CD4-positive, alpha-beta T cell (primary cell): ENCODE data around the gene NEUROG3. TPM values are rescaled to one million over a fixed set of nuclear protein-coding genes. Genes with fewer than 3 reads are reported as not detected.

ENCODE experiments used
- ATAC-seq: fragments of 200-7000 bp; cut with Tn5 transposase; one replicate; pipeline ENCODE4 v1.10.0; 2022; ENCODE audit warnings: mild to moderate bottlenecking; ENCODE audit not compliant: poor library complexity
- CTCF ChIA-PET: fragments of 350-600 bp; sonication (Branson Sonifier 250); formaldehyde crosslinking; loops from one replicate; lab custom pipeline; 2021; ENCODE audit warnings: antibody characterized with exemption, inconsistent platforms; lab: Charles Lee
- POLR2A ChIA-PET: fragments of 350-600 bp; sonication (Branson Sonifier 250); formaldehyde crosslinking; loops from one replicate; lab custom pipeline; 2021; ENCODE audit warnings: antibody characterized with exemption, inconsistent platforms; lab: Charles Lee
- DNase-seq, 14 experiments: peaks; one replicate each; pipeline ENCODE4 v3.0.0-alpha.2; 2013 to 2020; ENCODE audit warnings: mixed read lengths in 2 of 14
- H3K27ac ChIP-seq, 2 donors: one replicate each; pipeline versions ENCODE4 v1.5.1 to v1.7.0; 2013; ENCODE audit warnings: low read length in 2 of 2, low read depth in 1 of 2, mild to moderate bottlenecking in 1 of 2
- H3K27me3 ChIP-seq, 2 experiments: 1 replicate in 1 of 2; 2 replicates in 1 of 2; pipeline versions ENCODE4 v1.6.1 to v1.7.0; 2013; ENCODE audit warnings: low read length in 2 of 2, control low read depth in 1 of 2, mild to moderate bottlenecking in 1 of 2, moderate library complexity in 1 of 2; ENCODE audit not compliant: insufficient read depth in 2 of 2, control insufficient read depth in 1 of 2
- H3K36me3 ChIP-seq: one replicate; pipeline ENCODE4 v1.6.1; 2013; ENCODE audit warnings: low read length, control low read depth; ENCODE audit not compliant: insufficient read depth
- H3K4me1 ChIP-seq: one replicate; pipeline ENCODE4 v1.6.1; 2013; ENCODE audit warnings: low read length, control low read depth; ENCODE audit not compliant: insufficient read depth
- H3K4me3 ChIP-seq: one replicate; pipeline ENCODE4 v1.5.1; 2013; ENCODE audit warnings: mild to moderate bottlenecking, low read length, moderate library complexity
- H3K9me3 ChIP-seq, 2 experiments: 1 replicate in 1 of 2; 2 replicates in 1 of 2; pipeline versions ENCODE4 v1.6.1 to v1.7.0; 2013; ENCODE audit warnings: low read length in 2 of 2, mild to moderate bottlenecking in 2 of 2, control low read depth in 1 of 2, moderate library complexity in 1 of 2; ENCODE audit not compliant: control insufficient read depth in 1 of 2, insufficient read depth in 1 of 2
- H3K27ac Mint-ChIP-seq: one replicate; pipeline ENCODE4 v1.8.0; 2020; ENCODE audit warnings: mixed read lengths
- H3K27me3 Mint-ChIP-seq: one replicate; pipeline ENCODE4 v1.8.0; 2021; ENCODE audit warnings: mixed read lengths
- H3K36me3 Mint-ChIP-seq: one replicate; pipeline ENCODE4 v1.8.0; 2021; ENCODE audit warnings: low read depth, mixed read lengths
- H3K4me1 Mint-ChIP-seq: one replicate; pipeline ENCODE4 v1.8.0; 2021; ENCODE audit warnings: low read depth, mixed read lengths
- H3K4me3 Mint-ChIP-seq: one replicate; pipeline ENCODE4 v1.8.0; 2020; ENCODE audit warnings: mild to moderate bottlenecking, mixed read lengths
- H3K9me3 Mint-ChIP-seq: one replicate; pipeline ENCODE4 v1.8.0; 2020; ENCODE audit warnings: mixed read lengths
- intact Hi-C, 2 experiments: fragments of 100-400 bp; cut with DNase I in 1 of 2; cut with micrococcal nuclease in 1 of 2; formaldehyde crosslinking; loops; one replicate each; pipeline versions ENCODE4 v1.15.1 to v1.9.0; 2023 to 2025; cut with DNase I, micrococcal nuclease
- total RNA-seq, 174 experiments: library from RNA in 2 of 174; stranded (reverse) in 2 of 174; gene quantifications; one replicate each; pipeline ENCODE4 v1.2.3 and lab custom pipeline; 2021 to 2026
- TF ChIP-seq, protein P1 (sequence below): fragments of 200-600 bp; IDR thresholded peaks from one replicate; pipeline ENCODE4 v1.8.0; 2022; ENCODE audit warnings: antibody characterized with exemption, mild to moderate bottlenecking

The NEUROG3 gene
- total RNA-seq, 2 experiments from 2014 or later, result not detected

DNA sequence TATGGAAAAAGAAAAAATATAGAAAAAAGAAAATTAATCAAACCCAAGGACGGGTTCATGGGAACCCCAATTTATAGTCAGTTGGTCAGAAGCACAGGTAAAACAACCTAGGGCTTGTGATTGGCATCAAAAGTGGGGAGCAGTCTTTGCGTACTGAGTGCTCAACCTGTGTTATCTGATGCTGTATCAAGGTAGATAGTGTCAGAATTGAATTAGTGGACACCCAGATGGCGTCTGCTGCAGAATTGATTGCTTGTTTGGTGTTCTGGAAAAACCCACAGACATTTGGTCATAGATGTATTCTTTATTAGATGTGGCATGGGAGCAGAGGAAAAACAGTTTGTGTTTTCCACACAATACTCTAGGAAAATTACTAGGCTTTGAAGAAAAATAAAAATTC is 39.6 kb downstream of the NEUROG3 start:
- ChIA-PET CTCF (no interaction called here), POLR2A (no interaction called here)
- Histone ChIP-seq H3K9me3 (no peaks in the 10 kb centered on the region), H3K4me3 (no peak overlapping the region), H3K4me1 (no peaks in the 10 kb centered on the region), H3K27me3 (no peaks in the 10 kb centered on the region), H3K27ac (no peak overlapping the region), H3K36me3 (no peaks in the 10 kb centered on the region)
- ATAC-seq, result no peak
- H3K36me3 Mint-ChIP-seq, result no peaks in the 10 kb centered on the region
- no peaks in the 10 kb centered on the region for H3K4me1 Mint-ChIP-seq
- no peak overlapping the region for H3K4me3 Mint-ChIP-seq
- no peak for DNase-seq
- H3K9me3 Mint-ChIP-seq, result peaks cover 2% of the 10 kb centered on the region
- peaks cover 17% of the 10 kb centered on the region for H3K27me3 Mint-ChIP-seq
- TF ChIP-seq, protein P1, sequence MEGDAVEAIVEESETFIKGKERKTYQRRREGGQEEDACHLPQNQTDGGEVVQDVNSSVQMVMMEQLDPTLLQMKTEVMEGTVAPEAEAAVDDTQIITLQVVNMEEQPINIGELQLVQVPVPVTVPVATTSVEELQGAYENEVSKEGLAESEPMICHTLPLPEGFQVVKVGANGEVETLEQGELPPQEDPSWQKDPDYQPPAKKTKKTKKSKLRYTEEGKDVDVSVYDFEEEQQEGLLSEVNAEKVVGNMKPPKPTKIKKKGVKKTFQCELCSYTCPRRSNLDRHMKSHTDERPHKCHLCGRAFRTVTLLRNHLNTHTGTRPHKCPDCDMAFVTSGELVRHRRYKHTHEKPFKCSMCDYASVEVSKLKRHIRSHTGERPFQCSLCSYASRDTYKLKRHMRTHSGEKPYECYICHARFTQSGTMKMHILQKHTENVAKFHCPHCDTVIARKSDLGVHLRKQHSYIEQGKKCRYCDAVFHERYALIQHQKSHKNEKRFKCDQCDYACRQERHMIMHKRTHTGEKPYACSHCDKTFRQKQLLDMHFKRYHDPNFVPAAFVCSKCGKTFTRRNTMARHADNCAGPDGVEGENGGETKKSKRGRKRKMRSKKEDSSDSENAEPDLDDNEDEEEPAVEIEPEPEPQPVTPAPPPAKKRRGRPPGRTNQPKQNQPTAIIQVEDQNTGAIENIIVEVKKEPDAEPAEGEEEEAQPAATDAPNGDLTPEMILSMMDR, result no peak
- H3K27ac Mint-ChIP-seq, result no peak overlapping the region
- intact Hi-C loops, result no loop called here

DNA sequence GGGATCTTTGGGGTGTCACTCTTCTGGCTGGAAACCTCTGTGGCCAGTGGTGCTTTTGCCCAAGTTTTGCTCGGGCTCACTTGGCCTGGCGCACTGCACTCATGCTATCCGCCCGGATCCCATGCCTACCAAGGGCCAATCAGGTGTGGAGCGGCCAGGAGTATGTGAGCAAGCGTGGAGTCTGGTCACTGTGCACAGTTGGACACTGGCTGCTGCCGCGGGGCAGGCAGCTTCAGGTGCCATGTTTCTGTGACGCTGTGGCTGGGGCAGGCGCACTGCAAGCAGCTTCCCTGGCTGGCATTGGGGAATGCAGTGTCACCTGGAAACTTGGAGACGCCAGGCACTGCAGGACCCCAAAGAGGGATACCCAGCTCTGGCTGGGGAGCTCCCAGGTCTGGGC is 45.3 kb downstream of the NEUROG3 start:
- Mint-ChIP-seq H3K27me3 (peaks cover 31% of the 10 kb centered on the region), H3K9me3 (no peaks in the 10 kb centered on the region), H3K27ac (no peak overlapping the region), H3K4me3 (no peak overlapping the region), H3K36me3 (no peaks in the 10 kb centered on the region), H3K4me1 (no peaks in the 10 kb centered on the region)
- intact Hi-C loops, result no loop called here
- no peak for DNase-seq
- Histone ChIP-seq H3K9me3 (no peaks in the 10 kb centered on the region), H3K27me3 (peaks cover 0 to 4% of the 10 kb centered on the region in 2 experiments), H3K4me1 (no peaks in the 10 kb centered on the region), H3K36me3 (no peaks in the 10 kb centered on the region), H3K4me3 (no peak overlapping the region), H3K27ac (no peak overlapping the region)
- POLR2A ChIA-PET, result no interaction called here
- TF ChIP-seq, protein P1, result no peak
- ATAC-seq, result no peak
- CTCF ChIA-PET, result interaction anchor here (0.6 kb wide), 1 partner anchor 1098 kb away, joined by 3 read pairs; no protein-coding TSS in a partner anchor

Other genes with a start within 250 kb of the NEUROG3 start
- not detected for gene TACR2, start 156.5 kb downstream of the NEUROG3 start, total RNA-seq
- 1 to 10 TPM; 2.2 to 2.5 TPM for gene TSPAN15, start 122.0 kb downstream of the NEUROG3 start, total RNA-seq
- 10 to 100 TPM; 14.1 to 17.5 TPM for gene FAM241B, start 56.8 kb upstream of the NEUROG3 start, total RNA-seq
- not detected for gene COL13A1, start 228.5 kb upstream of the NEUROG3 start, total RNA-seq